Fibroblast of the aortic adventitia (primary cell): Measurements from ENCODE around the gene DUOXA1. TPM values are rescaled to one million over a fixed set of nuclear protein-coding genes. Genes with fewer than 3 reads are reported as not detected.

ENCODE experiments used
- DNase-seq: peaks from one replicate; pipeline ENCODE4 v3.0.0-alpha.2; 2010; ENCODE audit warnings: low read depth
- H3K4me3 ChIP-seq: 2 replicates; pipeline ENCODE4 v1.5.1; 2011; ENCODE audit warnings: low read depth, mild to moderate bottlenecking, control low read depth, low read length, moderate library complexity
- CTCF ChIP-seq: IDR thresholded peaks from 2 replicates; pipeline ENCODE4 v1.5.1; 2011; ENCODE audit warnings: mild to moderate bottlenecking, low read length, control low read depth, inconsistent platforms; ENCODE audit not compliant: insufficient read depth
- total RNA-seq: library from RNA; depleted of rRNA; stranded (reverse); fragments of >200 nt; gene quantifications from 2 replicates; pipeline ENCODE4 v1.2.3, GENCODE V29; 2012; ENCODE audit warnings: low replicate concordance

The DUOXA1 gene
- total RNA-seq, 1 donor, result 0.36 TPM

GRCh38 chr15:45151998-45152828, 22.5 kb upstream of the DUOXA1 start:
- no peak overlapping the region for H3K4me3 ChIP-seq
- no peak for TF ChIP-seq CTCF
- DNase-seq, result no peak

GRCh38 chr15:45150997-45151396, 21.3 kb upstream of the DUOXA1 start:
- DNase-seq, result no peak
- TF ChIP-seq CTCF, result no peak
- H3K4me3 ChIP-seq, result no peak overlapping the region

GRCh38 chr15:45150481-45150880, 20.8 kb upstream of the DUOXA1 start:
- no peak for DNase-seq
- no peak overlapping the region for H3K4me3 ChIP-seq
- TF ChIP-seq CTCF, result no peak

- no peak for DNase-seq
- no peak overlapping the region for H3K4me3 ChIP-seq
- no peak for TF ChIP-seq CTCF
These were observed 19.4 kb upstream of the DUOXA1 start for GRCh38 chr15:45149060-45149459.

GRCh38 chr15:45148076-45149059, 18.7 kb upstream of the DUOXA1 start:
- TF ChIP-seq CTCF, result no peak
- no peak for DNase-seq
- no peak overlapping the region for H3K4me3 ChIP-seq

GRCh38 chr15:45147606-45148005, 17.9 kb upstream of the DUOXA1 start:
- no peak for DNase-seq
- H3K4me3 ChIP-seq, result no peak overlapping the region
- TF ChIP-seq CTCF, result no peak
